Activated gamma-delta T cell (primary cell): ENCODE measurements around the gene MAP4K2.
"Not testable (repeated sequence)": the region's sequence is repeated elsewhere in the genome, so short reads cannot be mapped to it uniquely, and the experiment has no call there.

Source experiments
- DNase-seq: peaks from one replicate; lab custom pipeline; 2025; lab: John Stamatoyannopoulos, UW

The MAP4K2 gene

GRCh38 chr11:64838600-64839334 lies 35.8 kb upstream of the MAP4K2 start:
- DNase-seq: no peak

GRCh38 chr11:64837887-64838351 lies 34.9 kb upstream of the MAP4K2 start:
- no peak for DNase-seq

GRCh38 chr11:64836448-64837072 lies 33.5 kb upstream of the MAP4K2 start:
- DNase-seq: no peak

DNA sequence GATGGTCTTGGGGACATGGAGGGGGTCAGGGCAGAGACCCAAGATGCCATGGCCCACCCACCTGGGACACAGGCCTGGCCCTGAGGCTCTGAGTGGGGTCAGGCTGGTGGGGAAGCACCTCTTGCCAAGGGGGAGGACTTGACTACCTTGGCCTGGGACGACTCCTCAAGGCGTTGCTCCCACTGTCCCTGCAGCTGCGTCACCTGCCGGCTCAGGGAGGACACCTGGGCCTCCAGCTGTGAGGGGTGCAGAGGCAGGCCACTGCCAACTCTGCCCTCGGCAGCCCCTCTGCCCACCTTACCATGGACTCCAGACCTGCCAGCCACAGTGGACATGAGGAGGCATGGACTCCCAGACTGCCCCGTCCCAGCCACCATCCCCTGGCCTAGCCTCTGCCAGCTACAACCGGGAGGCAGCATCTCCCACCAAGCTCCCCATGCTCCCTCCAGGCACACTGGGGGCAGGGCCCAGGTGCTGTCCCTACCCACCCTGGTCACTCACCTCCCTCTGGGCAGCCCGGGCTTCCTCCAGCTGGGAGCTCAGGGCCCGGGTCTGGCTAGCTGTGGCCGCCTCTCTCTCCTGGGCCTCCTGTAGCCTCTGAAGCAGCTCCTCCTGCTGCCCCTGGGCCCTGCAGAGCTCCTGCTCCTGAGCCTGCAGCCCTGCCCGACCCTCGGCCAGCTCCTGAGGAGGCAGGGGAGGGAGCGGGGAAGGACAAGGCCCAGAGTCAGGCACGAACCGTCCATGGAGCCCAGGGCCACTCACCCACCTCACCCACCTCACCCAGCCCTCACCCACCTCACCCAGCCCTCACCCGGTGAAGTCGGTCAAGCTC lies 32.8 kb upstream of the MAP4K2 start:
- DNase-seq: no peak

DNA sequence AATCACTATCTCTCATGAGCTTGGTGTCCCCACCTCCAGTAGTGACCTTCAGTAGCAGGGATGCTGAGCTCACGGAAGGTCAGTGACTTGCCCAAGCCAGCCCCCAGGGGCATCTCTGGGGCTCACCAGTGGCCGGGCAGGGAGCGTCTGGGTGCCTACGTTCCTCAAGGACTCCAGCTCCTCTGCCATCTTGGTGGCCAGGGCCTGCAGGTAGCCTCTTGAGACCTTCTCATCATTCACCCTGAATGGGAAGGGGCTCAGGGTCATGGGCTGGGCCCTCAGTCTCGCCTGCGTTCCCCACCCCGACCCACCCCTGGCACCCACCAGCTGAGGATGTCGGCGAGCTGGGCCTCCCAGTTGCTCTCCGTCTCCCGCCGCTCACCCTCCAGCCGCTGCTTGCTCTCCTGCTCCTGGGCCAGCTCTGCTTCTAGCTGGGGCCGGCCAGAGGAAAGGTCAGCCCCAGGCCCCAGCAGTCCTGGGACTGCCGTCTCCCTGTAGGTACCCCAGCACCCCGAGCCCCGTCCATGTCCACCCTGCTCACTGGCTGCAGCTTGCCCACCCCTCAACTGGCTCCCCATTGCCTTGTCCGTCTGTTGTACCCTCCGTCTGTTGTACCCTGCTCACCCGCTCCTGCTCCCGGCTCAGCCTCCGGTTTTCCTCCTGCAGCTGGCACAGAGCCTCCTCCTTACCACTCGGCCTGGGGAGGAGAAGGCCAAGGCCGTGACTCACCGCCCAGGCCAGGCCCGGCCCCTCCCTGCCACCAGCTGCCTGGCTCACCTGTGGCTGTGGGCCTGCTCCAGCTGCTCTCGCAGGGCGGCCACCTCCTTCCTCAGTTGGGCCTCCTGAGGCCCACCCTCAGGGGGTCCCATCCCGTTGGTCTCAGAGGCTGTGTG lies 32.0 kb upstream of the MAP4K2 start:
- DNase-seq: no peak

DNA sequence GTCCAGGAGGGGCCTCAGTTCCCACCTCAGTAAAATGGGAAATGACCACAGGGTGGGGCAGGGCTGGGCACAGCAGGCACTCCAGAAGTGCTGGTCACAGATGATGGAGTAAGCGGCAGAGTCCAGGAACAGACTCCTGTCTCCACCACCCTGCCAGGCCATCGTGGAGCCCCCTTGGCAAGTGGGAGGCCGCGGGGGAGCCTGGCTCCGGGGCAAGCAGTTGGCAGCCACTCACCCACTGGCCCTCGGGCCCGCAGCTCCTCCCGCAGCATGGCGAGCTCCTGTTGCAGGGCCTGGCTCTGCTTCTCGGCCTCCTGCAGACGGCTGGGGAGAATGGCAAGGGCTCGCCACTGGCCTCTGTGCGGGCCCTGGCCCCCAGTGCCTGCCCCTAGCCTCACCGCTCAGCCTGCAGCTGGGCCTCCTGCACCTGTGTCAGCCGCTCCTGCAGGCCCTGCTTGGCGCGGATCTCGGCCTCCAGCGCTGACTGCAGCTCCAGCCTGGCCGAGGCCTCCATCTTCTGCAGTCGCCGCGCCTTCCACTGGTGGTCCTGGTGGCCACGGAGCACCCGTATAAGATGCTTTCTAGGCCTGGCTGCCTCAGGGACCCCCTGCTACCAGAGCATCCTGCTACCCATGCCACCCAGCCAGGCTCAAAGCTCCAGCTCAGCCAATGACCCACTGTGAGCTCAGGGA lies 31.2 kb upstream of the MAP4K2 start:
- no peak for DNase-seq

GRCh38 chr11:64833509-64833908 lies 30.5 kb upstream of the MAP4K2 start:
- no peak for DNase-seq

DNA sequence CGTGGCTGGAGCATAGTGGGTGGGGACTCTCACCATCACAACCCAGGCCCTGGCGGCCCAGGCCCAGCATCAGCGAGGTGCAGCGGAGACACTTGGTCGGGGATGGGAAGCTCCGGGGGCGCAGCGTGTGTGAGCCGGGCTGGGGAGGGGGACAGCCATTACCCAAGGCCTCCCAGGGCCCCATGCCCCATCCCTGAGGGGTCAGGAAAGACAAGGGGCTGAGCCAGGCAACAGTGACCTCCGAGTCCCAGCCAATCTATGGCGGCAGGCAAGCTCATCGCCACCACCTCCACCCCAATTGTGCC lies 30.1 kb upstream of the MAP4K2 start:
- no peak for DNase-seq

- DNase-seq: no peak
These were observed 29.6 kb upstream of the MAP4K2 start for GRCh38 chr11:64832467-64833197.

- DNase-seq: no peak
These were observed 28.4 kb upstream of the MAP4K2 start for GRCh38 chr11:64831411-64831891.

DNA sequence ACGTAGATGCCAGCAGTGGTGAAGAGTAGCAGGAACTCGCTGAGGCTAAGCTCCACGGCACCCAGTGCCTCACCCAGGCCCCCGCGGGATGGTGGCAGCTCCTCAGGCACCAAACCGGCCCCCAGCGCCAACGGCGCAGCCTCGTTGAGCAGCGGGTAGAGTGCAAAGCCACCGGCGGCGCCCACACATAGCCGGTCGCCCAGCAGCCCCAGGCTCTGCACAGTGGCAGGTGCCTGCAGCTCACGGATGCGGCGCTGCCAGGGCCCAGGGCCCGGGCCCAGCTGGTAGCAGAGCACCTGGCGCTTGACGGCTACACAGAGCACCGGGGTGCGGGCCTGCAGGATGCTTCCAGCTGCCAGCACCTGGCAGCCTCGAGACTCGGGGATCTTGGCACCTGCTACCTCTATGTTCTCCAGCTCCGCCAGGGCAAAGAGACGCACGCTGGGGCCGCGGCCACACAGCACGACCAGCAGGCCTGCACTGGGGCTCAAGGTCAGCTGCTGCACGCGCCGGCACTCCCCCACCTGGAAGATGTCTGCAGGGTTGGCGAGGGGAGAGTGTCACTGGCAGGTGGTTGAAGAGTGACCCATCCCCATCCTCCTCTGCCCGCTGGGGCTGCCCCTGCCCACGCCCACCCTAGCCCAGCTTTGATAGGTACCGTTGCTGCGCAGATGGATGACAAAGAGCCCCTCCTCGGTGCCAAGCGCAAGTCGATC lies 26.7 kb upstream of the MAP4K2 start:
- no peak for DNase-seq

DNA sequence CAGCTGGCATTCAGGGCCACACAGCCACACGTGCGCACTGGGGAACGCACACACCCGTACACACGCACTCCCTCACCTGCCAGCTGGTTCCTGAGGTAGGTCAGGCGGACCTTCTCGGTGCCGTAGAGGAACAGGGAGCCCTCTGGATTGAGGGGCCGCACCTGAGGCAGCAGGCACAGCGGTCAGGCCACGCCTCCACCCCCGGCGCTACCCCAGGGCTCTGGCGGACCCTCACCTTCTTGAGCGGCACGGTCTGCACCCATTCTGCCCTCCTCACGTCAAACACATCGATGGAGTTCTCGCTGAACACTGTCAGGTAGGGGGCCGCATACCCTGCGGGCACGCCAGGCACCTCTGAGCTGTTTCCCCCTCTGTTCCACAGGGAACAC lies 24.4 kb upstream of the MAP4K2 start:
- DNase-seq: no peak

DNA sequence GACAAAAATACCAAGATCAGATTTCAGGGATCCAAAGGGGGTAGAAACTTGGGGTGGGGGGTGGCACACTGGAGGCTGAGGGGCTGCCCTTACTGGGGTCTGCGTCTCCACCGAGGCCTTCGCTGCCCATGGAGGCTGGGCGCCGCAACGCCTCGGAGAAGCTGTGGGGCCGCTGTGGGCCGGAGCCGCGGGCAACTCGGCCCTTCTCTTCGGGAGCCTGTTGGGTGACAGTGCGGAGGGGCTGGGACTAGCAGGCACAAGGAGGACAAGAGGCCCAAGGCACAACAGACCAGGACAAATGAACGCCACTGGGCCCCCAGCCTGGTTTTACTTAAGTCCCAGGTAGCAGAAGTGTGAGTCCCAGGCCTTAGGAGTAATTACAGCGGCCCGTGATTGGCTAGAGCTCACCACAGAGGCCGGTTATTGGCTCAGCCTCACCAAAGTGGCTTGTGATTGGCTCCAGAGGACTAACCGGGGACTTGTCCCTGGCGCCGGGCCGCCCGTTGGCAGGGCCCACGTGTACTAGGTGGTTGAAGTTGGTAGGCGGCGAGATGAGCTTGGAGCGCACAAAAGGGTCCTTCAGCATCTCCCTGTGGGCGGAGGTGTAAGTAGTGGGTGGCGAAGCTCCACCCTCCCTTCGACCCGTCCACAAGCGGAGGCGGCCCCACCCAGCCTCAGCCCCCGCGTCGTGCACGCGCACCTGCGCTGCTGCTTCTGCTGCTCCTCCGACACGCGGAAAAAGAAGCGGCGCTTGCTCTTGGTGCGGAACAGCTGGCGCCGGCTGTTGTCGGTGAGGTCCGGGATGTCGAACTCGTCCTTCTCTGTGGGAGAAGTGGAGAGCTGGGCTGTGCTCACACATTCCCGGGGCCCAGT lies 23.8 kb upstream of the MAP4K2 start:
- DNase-seq: no peak

- no peak for DNase-seq
These were observed 23.0 kb upstream of the MAP4K2 start for GRCh38 chr11:64826062-64826461.

DNA sequence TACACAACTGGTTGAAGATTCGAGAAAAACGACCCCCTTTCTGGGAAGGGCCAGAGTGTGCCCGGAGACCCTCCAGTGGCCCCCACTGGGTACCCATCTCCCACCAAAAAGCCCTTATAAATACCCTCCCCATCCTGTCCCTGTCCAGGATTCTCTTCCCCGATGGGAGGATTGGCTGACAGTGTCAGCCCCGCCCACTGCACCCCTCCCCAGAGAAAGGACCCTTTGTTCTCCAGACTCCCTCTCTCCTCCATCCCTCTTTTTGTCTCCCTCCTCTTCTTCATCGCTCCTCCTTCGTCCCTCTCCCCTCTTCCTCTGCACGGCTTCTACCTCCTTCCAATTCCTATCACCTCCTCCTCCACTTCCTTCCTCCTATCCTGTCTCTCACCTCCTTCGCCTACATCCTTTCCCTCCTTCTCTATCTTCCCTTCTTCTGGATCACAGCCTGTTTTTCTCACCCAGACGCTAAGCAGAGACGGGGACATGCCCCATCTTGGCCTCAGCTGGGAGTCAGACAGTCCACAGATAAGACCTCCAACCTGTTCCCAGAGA lies 20.6 kb upstream of the MAP4K2 start:
- DNase-seq: no peak

- DNase-seq: no peak
These were observed 14.5 kb upstream of the MAP4K2 start for GRCh38 chr11:64817476-64817875.

- DNase-seq: not testable (repeated sequence)
These were observed 12.4 kb upstream of the MAP4K2 start for GRCh38 chr11:64815433-64815832.

DNA sequence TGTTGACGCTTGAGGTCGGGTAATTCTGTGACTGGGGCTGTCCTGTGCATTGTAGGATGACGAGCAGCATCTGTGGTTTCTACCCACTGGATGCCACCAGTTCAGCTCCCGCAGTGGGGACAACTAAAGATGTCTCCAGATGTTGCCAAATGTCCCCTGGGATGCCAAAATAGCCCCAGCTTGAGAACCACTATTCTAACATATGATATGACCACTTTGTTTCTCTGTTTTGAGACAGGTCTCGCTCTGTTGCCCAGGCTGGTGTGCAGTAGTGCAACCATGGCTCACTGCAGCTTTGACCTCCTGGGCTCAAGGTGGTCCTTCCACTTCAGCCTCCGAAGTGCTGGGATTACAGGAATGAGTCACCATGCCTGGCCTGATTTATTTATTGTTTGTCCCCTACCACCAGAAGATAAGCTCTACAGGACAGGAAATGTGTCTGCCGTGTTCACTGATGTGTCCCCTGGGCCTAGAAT lies 11.7 kb upstream of the MAP4K2 start:
- no peak for DNase-seq
